Measurements from ENCODE around the gene ARV1.

ARV1 gene

DNA sequence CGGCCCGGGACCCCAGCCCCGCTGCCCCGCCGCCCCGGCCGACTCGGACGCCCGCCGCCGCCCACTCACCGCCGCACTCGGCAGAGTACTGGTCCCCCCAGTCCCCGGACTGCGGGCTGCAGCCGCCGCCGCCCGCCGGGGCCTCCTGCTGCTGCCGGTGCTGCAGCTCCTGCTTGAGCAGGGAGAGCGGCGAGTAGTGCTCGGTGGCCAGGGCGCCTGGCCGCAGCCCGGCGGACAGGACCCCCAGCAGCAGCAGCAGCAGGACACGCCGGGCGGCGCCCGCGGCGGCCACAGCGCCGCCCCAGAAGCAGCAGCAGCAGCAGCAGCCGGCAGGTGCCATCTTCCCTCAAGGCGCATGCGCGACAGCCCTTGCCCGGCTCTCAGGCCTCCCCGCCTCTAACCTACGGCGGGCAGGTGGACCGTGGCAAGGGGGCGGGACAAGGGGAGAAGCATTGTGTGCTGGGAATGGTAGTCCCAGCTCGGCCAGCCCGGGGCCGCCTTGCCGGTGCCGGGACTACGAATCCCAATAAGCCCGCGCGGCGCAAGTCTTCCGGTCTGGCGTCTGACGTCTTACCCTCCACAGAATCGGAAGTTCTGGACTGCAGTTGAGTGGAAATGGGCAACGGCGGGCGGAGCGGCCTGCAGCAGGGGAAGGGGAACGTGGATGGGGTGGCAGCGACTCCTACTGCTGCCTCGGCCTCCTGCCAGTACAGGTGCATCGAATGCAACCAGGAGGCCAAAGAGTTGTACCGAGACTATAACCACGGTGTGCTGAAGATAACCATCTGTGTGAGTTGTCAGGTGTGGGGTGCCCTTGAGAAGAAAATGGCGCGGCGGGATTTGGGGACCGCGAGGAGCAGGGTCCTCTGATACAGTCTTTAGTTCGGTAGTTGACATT is at the start of gene ARV1, which contains the start of gene TTC13:
Gene ARV1 (plus strand): TSS at position 604 of the 898 bp plus-strand sequence. CDS start 12 bp downstream, at position 616.
Gene TTC13 (minus strand): TSS at position 371 of the 898 bp plus-strand sequence. CDS start 31 bp downstream, at position 340.
- DNase-seq (ENCODE audit: low read depth), result peak; percentile 95

DNA sequence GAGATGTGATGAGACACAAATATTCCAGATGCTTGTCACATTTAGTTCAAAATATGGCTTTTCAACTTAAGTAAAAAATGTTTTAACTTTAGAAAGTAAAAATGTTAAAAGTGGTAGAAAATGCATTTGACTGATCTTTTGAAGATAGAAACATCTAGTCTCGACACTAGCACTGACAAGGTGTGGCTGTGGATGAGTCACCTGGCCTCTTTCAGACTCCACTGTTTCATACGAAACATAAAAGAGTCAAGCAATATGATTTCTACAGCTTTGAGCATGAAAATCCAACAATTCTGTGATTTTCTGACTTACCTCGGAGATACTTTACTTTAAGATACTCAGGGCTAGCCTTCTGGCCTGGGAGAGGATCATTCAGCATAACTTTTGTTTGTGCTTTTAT is 47.9 kb upstream of the ARV1 start:
- DNase-seq (ENCODE audit: low read depth), result no peak

- no peak for DNase-seq (ENCODE audit: low read depth)
Measured at GRCh38 chr1:230935852-230936251, 43.0 kb upstream of the ARV1 start.

DNA sequence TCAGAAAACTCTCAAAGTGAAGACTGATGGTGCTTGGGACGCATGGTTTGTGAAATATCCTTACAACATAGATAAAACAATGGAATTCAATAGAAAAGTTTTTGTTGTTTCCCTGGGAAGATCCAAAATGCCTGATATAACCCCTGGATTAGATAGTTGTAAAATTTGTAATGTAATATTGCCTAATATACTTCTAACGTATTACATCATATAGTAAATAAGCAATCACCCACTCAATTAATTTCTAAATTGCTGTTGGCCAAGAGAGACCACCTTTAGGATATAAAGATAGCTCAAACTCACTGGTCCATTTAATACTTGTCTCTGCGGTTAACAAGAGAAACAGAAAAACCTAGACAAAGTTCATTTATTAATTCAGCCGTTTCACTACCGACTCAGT is 42.4 kb upstream of the ARV1 start:
- no peak for DNase-seq (ENCODE audit: low read depth)

GRCh38 chr1:230937371-230937770 is 41.5 kb upstream of the ARV1 start:
- no peak for DNase-seq (ENCODE audit: low read depth)

- no peak for DNase-seq (ENCODE audit: low read depth)
Measured at GRCh38 chr1:230938924-230939368, 39.9 kb upstream of the ARV1 start.

DNA sequence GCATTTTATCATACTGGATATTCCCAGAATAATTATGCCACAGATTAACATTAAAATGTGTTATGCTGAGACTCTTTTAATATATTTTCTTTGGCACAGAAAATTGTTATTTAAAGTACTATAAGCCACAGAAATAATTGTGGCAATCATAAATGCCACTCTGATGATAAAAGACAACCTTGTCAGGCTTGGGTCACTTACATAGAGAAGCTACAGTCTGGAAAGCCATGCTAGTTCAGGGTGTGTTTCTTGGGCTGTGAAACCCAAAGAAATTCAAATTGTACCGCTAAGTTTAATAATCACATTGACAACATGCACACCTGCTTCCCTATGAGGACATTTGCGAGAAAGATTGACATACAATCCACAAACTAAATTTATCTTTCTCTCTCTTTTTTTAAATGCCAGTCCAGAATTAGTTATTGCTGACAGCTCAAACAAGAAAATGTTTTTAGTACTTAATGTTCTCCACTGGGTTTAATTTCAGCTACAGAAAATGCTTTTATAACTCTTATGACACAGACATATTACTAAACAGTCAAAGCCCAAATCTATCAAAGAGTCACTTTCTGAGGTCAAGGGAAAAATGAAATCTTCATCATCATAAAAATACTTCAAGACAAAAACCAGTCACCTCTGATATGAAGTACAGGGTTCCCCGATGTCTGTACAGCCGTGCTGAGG is 38.9 kb upstream of the ARV1 start:
- no peak for DNase-seq (ENCODE audit: low read depth)

DNA sequence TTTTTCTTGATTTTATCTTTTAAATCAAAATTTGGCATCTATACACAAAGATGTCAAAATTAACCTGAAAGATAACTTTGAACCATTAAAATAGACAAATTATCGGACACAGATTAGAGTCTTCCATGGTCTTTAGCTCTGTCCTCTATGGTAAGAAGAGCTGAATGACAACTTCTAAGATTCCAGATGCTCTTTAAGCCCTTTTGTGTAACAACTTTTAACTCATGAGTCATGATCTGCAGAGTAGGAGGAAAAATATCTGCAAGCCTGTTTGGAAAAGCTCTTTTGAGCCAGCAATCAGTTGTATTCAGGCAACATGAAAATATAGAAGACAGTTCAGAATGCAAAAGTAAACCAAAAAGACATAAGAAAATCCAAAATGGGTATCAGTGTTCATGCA is 38.0 kb upstream of the ARV1 start:
- DNase-seq (ENCODE audit: low read depth), result no peak

DNA sequence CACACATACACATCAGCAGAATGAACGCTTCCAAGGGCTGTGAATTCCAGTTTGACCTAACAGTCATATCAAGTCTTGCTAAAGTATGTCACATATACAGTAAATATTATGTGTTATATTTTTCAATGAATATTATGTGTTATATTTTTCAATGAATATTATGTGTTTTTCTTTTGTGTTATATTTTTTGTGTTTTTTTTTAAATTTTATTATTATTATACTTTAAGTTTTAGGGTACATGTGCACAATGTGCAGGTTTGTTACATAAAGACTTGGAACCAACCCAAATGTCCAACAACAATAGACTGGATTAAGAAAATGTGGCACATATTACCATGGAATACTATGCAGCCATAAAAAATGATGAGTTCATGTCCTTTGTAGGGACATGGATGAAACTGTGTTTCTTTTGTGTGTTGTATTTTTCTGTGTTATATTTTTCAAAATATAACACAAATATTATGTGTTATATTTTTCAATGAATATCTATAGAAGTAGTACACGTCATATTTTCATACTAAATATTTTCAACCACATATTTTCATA is 35.8 kb upstream of the ARV1 start:
- DNase-seq (ENCODE audit: low read depth), result no peak

DNA sequence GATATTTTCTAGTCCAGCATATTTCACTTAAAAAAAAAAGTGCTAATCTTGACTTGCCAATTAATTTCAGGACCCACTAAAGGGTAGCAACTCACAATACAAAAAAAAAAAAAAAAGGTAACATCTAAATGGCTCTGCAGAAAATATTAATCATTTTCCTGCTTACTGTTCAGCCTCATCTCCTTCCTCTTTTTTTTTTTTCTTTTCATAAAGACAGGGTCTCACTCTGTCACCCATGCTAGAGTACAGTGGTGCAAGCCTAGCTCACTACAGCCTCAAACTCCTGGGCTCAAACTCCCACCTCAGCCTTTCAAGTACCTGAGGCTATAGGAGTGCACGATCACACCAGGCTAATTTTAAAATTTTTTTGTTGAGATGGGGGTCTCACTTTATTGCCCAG is 30.6 kb upstream of the ARV1 start:
- no peak for DNase-seq (ENCODE audit: low read depth)

GRCh38 chr1:230948903-230949302 is 30.0 kb upstream of the ARV1 start:
- no peak for DNase-seq (ENCODE audit: low read depth)

DNA sequence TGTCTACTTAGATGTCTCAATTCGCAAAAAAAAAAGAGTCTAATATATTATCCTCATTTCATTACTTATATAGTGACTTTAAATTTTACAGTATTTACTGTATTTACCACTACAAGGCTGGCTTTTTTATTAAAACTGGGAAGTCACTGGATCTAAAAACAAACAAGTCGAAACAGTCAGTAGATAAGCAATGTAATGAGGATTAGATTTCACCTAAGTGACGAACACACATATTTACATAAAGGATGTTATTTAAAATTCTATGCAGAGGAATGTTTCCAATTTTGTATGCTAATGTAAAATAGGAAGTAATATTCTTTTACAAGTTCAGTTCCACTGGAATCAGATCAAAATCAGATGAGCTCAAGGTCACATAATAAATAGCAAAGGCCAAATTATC is 28.5 kb upstream of the ARV1 start:
- DNase-seq (ENCODE audit: low read depth), result no peak

DNA sequence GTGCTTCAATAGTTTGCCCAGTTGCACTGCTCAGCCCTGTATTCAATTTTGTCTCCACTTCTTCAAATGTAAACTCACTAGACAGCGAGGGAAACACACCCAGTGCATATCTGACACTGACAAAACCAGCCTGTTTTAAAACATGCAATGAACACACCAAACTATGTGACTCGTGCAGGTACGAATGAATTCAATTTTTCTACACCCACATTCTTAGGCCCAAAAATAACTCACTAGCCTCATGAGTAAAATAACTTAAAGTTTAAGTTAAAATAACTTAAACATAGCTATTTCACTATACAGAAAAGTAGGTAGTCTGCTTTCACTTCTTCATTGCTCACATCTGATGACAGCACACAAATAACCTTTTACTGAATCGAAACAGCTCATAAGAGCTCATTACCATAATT is 21.3 kb upstream of the ARV1 start:
- DNase-seq (ENCODE audit: low read depth), result no peak

GRCh38 chr1:230958370-230958769 is 20.5 kb upstream of the ARV1 start:
- no peak for DNase-seq (ENCODE audit: low read depth)

- DNase-seq (ENCODE audit: low read depth), result no peak
Measured at GRCh38 chr1:230964896-230965295, 14.0 kb upstream of the ARV1 start.

DNA sequence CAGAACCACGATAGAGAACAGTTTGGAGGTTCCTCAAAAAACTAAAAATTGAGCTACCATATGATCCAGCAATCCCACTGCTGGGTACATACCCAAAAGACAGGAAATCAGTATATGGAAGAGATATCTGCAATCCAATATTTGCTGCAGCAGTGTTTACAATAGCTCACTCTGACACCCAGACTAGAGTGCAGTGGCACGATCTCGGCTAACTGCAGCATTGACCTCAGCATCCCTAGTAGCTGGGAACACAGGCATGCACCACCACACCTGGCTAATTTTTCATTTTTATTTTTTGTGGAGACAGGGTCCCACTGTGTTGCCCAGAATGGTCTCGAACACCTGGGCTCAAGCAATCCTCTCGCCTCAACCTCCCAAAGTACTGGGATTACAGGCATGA is 13.4 kb upstream of the ARV1 start:
- DNase-seq (ENCODE audit: low read depth), result no peak

- DNase-seq (ENCODE audit: low read depth), result no peak
Measured at GRCh38 chr1:230966358-230966873, 12.5 kb upstream of the ARV1 start.

DNA sequence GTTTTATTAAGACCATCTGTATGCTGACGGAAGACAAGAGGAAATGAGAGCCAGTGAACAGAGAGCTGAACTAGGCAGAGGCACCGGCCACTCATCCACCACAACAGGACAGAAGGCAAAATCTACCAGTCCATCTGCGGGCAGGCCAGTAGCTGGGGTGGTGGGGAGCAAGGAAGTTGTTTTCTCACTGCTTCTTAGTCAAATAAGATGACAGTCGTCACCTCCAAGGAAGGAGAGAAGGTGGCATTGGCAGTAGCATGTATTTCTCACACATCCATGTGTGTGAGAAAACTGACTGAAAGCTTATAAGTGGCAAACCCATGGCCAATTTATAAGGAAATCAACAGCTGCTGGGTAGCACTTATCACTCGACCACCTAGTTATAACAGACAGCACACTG is 8.5 kb upstream of the ARV1 start:
- no peak for DNase-seq (ENCODE audit: low read depth)

DNA sequence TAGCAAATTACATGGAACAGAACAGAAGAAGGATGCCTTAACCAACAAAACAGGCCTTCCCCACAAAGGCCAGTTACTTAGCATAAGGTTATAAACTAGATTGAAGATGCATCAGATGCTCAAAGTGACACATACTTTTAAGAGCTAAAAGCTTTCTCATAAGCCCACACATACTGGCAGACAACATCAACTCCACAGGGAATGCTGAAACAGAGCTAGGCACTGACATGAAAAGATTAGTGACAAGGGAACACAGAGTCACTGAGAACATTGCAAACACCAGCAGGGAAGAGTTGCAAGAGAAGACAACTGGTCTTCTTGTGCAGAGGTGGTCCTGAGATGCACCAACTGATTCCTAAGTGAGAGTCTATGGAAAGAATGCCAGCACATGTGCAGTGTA is 7.1 kb upstream of the ARV1 start:
- DNase-seq (ENCODE audit: low read depth), result no peak

- peak; percentile 71 for DNase-seq (ENCODE audit: low read depth)
Measured at GRCh38 chr1:230972855-230973271, 6.0 kb upstream of the ARV1 start.

GRCh38 chr1:230975636-230976035 is 3.3 kb upstream of the ARV1 start:
- no peak for DNase-seq (ENCODE audit: low read depth)

DNA sequence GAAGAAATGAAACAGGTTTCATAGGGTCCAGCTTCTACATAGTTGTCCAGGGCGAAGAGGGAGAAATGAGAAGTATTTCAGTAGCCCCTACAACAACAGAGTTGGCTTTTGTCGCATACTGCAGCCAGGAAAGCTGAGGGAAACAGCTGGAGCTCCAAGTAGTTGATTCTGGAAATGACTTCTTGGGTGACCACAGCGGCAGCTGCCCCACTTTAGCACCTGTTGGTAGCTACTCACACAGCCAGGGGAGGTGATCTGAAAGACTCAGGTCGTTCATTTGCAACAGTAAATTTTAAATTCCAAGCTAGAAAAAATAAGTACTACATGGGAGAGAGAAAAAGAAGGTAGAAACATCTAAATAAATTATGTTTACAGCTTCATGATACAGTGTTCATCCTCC is 2.5 kb upstream of the ARV1 start:
- DNase-seq (ENCODE audit: low read depth), result no peak

Data from T-helper 22 cell (primary cell).